Right lobe of liver (tissue), 6 donors: Measurements from ENCODE around the gene EHF. TPM values are rescaled to one million over a fixed set of nuclear protein-coding genes. Genes with fewer than 3 reads are reported as not detected.

ENCODE experiments used
- ATAC-seq, 4 donors: fragments of 200-7000 bp; cut with Tn5 transposase; one replicate each; pipeline ENCODE4 v1.9.1; 2020; ENCODE audit warnings: mild to moderate bottlenecking in 4 of 4, moderate library complexity in 4 of 4
- DNase-seq, 3 donors: peaks; one replicate each; pipeline ENCODE4 v3.0.0-alpha.2; 2020
- H3K27ac ChIP-seq, 3 donors: fragments of 200-600 bp; one replicate each; pipeline ENCODE4 v1.8.0; 2022
- H3K27me3 ChIP-seq, 2 donors: fragments of 200-600 bp; one replicate each; pipeline ENCODE4 v1.8.0; 2022
- H3K36me3 ChIP-seq, 4 donors: fragments of 200-600 bp; sonication (generic) in 1 of 4; one replicate each; pipeline versions ENCODE4 v1.5.1 to v1.8.0; 2017 to 2022; ENCODE audit warnings: control low read depth in 1 of 4
- H3K4me1 ChIP-seq, 4 donors: fragments of 200-600 bp; sonication (generic) in 1 of 4; one replicate each; pipeline versions ENCODE4 v1.5.1 to v1.8.0; 2017 to 2022; ENCODE audit warnings: control low read depth in 1 of 4
- H3K4me3 ChIP-seq, 3 donors: fragments of 200-600 bp; one replicate each; pipeline ENCODE4 v1.8.0; 2022
- H3K9me3 ChIP-seq, 4 donors: fragments of 200-600 bp; sonication (generic) in 1 of 4; one replicate each; pipeline versions ENCODE4 v1.5.1 to v1.8.0; 2017 to 2022; ENCODE audit warnings: control low read depth in 1 of 4
- POLR2A ChIP-seq: fragments of 450-650 bp; IDR thresholded peaks from one replicate; pipeline ENCODE4 v1.6.1; 2017; ENCODE audit warnings: antibody characterized with exemption, mild to moderate bottlenecking
- WGBS: methylation state at CpG from one replicate; pipeline ENCODE4 v1.1.6; 2018; ENCODE audit warnings: low coverage, low lambda C conversion rate; ENCODE audit not compliant: insufficient coverage; ENCODE audit errors: missing lambda C conversion rate; 5-methylcytosine and 5-hydroxymethylcytosine counted together
- intact Hi-C, 2 donors: fragments of 100-400 bp; cut with DNase I; formaldehyde crosslinking; loops; one replicate each; pipeline versions ENCODE4 v1.11.2 to v1.14.1; 2022
- total RNA-seq, 6 experiments: library from RNA; depleted of rRNA in 2 of 6; stranded (reverse); fragments of >200 nt in 2 of 6; fragmentation: NEBNext Ultra II Directional in 3 of 6; extraction: Animal tissue kit (Norgen Biotek cat#: 25700) in 3 of 6; gene quantifications; one replicate each; pipeline versions ENCODE4 v1.1.0 to v1.2.4, GENCODE V29; 2016 to 2023
- TF ChIP-seq, protein P1 (sequence below), 4 donors: fragments of 200-600 bp in 3 of 4; fragments of 450-650 bp in 1 of 4; IDR thresholded peaks; one replicate each; pipeline versions ENCODE4 v1.5.1 to v1.8.0; 2016 to 2022; ENCODE audit warnings: antibody characterized with exemption in 4 of 4, mild to moderate bottlenecking in 2 of 4
- donor health status: DM: no; HTN: yes; CAD: no.
- donor health status: DM: no; HTN: no; CAD: no.
- donor health status: DM: no; HTN: no; CAD: no.
- donor health status: DM: no; HTN: yes; CAD: no.
- donor health status: DM: no; HTN: yes; CAD: no.

EHF gene
- total RNA-seq, 6 experiments from 2014 or later: 1.00 to 3.3 (median 1.5) TPM

DNA sequence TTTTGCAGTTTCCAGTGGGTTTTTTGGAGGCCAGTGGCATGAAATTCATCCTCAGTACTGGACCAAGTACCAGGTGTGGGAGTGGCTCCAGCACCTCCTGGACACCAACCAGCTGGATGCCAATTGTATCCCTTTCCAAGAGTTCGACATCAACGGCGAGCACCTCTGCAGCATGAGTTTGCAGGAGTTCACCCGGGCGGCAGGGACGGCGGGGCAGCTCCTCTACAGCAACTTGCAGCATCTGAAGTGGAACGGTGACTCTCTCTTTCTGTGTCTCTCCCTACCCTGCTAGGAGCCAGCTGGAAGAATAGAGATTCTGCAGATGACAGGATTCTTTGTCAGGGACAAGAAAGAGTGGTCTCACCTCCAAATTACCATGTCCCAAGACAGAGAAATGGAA is 25.5 kb downstream of the EHF start:
- intact Hi-C loops: loop anchor here in 1 of 2 donors (10.0 kb wide), 1 partner anchor 52 kb away; no protein-coding TSS in a partner anchor
- Histone ChIP-seq H3K4me3 (no peak overlapping the region), H3K9me3 (no peaks in the 10 kb centered on the region), H3K36me3 (no peaks in the 10 kb centered on the region), H3K27me3 (no peaks in the 10 kb centered on the region), H3K27ac (no peak overlapping the region), H3K4me1 (peaks cover 0 to 11% (median 4%) of the 10 kb centered on the region in 4 donors)
- ATAC-seq (no peak), DNase-seq (no peak)
- no peak for TF ChIP-seq POLR2A
- TF ChIP-seq, protein P1, sequence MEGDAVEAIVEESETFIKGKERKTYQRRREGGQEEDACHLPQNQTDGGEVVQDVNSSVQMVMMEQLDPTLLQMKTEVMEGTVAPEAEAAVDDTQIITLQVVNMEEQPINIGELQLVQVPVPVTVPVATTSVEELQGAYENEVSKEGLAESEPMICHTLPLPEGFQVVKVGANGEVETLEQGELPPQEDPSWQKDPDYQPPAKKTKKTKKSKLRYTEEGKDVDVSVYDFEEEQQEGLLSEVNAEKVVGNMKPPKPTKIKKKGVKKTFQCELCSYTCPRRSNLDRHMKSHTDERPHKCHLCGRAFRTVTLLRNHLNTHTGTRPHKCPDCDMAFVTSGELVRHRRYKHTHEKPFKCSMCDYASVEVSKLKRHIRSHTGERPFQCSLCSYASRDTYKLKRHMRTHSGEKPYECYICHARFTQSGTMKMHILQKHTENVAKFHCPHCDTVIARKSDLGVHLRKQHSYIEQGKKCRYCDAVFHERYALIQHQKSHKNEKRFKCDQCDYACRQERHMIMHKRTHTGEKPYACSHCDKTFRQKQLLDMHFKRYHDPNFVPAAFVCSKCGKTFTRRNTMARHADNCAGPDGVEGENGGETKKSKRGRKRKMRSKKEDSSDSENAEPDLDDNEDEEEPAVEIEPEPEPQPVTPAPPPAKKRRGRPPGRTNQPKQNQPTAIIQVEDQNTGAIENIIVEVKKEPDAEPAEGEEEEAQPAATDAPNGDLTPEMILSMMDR (IDR thresholded peaks at IDR 0.05): no peak
- WGBS: 90% methylated on average over 7 of the region's 8 CpGs

DNA sequence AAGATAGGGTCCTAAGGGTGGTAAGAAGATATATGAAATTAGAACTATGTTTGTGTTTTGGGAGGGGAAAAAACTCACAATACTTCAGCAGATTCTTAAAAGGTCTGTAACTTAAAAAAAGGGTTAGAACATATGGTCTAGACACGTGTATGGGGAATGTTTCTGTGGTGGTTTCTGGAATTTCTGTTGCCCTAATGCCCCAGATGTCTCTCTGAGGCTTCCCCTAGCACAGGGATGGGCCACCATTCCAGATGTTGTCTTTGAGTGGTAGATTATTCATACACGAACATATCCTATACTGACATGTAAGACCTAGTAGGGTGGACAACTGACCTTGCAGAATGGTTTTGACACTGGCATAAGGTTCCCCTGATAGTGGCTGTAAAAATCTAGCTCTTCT is 26.2 kb downstream of the EHF start:
- H3K36me3 ChIP-seq: no peaks in the 10 kb centered on the region
- TF ChIP-seq, protein P1 (IDR thresholded peaks at IDR 0.05): no peak
- no peak for TF ChIP-seq POLR2A
- no peaks in the 10 kb centered on the region for H3K27me3 ChIP-seq
- WGBS: 76% methylated on average over 2 of the region's 2 CpGs
- DNase-seq (no peak), ATAC-seq (no peak)
- no peak overlapping the region for H3K4me3 ChIP-seq
- intact Hi-C loops: loop anchor here in 1 of 2 donors (10.0 kb wide), 1 partner anchor 52 kb away; no protein-coding TSS in a partner anchor
- peaks cover 0 to 4% (median under 1%) of the 10 kb centered on the region in 4 donors for H3K4me1 ChIP-seq
- no peaks in the 10 kb centered on the region for H3K9me3 ChIP-seq
- H3K27ac ChIP-seq: no peak overlapping the region

DNA sequence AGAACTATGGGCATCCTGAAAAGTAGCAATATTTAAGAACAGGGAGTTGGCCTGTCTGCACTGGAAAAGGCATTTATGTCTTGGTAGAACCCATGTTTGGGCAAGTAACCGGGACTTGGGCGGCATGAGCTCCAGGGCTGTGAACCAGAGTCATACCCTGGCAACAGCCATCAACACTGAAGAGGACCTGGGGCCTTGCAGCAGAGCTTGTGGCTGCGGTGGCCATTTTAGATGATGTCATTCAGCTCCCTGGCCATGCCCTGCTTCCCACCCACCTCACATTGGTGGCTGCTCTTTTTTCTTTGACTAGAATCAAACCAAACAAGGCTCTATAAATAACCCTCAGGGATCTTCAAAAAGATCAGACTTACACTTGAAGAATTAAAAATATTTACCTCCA is 26.6 kb downstream of the EHF start:
- Histone ChIP-seq H3K36me3 (no peaks in the 10 kb centered on the region), H3K27ac (no peak overlapping the region), H3K4me1 (no peaks in the 10 kb centered on the region), H3K27me3 (no peaks in the 10 kb centered on the region), H3K9me3 (no peaks in the 10 kb centered on the region), H3K4me3 (no peak overlapping the region)
- no peak for TF ChIP-seq POLR2A
- TF ChIP-seq, protein P1 (IDR thresholded peaks at IDR 0.05): no peak
- ATAC-seq (no peak), DNase-seq (no peak)
- WGBS: 100% methylated on average over 1 of the region's 3 CpGs
- intact Hi-C loops: loop anchor here in 1 of 2 donors (10.0 kb wide), 1 partner anchor 53 kb away; no protein-coding TSS in a partner anchor

DNA sequence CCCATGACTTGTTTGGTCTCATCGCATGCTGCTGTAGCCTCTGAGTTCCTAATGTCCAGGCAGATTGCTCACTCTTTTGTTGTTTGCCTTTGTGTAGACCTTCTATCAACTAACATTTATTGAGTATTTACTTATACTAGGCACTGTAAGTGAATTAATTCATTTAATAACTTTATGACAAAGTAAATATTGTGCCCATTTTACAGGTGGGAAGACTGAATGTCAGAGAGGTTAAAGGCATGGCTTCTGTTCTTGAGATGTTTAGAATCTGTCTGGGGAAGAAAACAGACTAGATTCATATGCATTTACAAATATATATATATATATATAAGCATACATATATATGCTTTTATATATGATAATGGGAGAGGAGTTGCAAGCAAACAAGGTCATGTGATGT is 27.1 kb downstream of the EHF start:
- Histone ChIP-seq H3K27me3 (no peaks in the 10 kb centered on the region), H3K36me3 (no peaks in the 10 kb centered on the region), H3K4me1 (peaks cover 0 to 4% (median under 1%) of the 10 kb centered on the region in 4 donors), H3K4me3 (no peak overlapping the region), H3K9me3 (no peaks in the 10 kb centered on the region), H3K27ac (no peak overlapping the region)
- 100% methylated on average over 1 of the region's 1 CpG for WGBS
- intact Hi-C loops: loop anchor here in 1 of 2 donors (10.0 kb wide), 1 partner anchor 53 kb away; no protein-coding TSS in a partner anchor
- no peak for TF ChIP-seq POLR2A
- TF ChIP-seq, protein P1 (IDR thresholded peaks at IDR 0.05): no peak
- no peak for ATAC-seq
- no peak for DNase-seq
